ENCODE measurements around the gene LPIN1.
A peak's percentile ranks its signal among the peaks of the same experiment; 100 is the strongest.

The LPIN1 gene

DNA sequence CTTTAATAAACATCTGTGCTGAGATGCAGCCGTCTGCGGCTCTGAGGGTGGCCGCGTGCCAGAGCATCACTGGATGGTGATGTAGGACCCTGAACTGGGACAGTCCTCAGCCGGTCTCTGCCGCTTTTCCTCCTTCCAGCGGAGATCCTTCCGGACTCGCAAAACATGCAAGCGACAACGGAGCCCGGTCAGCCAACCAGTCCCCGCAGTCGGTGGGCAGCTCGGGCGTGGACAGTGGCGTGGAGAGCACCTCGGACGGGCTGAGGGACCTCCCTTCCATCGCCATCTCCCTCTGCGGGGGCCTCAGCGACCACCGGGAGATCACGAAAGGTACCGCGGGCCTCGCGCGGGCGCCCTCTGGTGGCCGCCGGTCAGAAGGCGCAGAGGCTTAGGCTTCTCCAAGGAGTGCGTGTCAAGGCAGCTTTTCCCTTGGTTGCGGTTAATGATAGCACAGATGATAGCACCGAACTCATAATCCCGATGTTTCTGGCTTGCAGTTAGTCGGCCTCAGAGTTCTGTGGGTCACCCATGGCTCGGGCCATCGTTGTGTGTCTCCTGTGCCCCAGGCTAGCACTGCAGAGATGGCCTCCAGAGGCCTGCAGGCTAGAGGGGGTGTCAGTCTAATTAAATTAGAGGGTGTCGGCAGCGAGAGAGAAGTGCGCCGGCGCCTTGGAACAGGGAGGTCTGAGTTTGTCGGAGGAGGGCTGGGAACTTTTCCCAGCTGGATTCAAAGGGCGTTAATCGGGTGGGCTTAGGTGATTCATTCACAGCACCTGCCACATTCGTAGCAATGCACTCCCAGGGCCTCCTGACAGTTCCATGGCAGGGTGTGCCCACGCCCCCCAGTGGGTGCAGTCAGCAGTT lies 38.5 kb downstream of the LPIN1 start:
- DNase-seq (ENCODE audit: low spot score): peak; percentile 86

DNA sequence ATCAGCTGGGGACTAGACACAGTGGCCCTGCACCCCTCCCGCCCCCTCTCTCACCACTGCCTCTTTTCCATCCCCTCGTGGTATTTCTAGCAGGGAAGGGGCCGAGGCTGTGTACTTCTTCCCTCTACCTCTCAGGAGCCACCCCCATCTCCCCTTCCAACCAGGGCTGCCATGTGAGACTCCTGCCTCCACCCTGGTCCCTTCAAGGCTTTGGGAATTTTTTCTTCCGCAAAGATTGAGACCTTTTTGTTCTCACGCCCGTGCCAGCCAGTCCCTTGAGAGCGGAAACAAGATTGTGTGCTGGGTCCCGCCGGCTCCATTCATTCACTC lies 39.1 kb downstream of the LPIN1 start:
- DNase-seq (ENCODE audit: low spot score): no peak

GRCh38 chr2:11786191-11786590 lies 39.8 kb downstream of the LPIN1 start:
- no peak for DNase-seq (ENCODE audit: low spot score)

GRCh38 chr2:11786592-11786991 lies 40.2 kb downstream of the LPIN1 start:
- DNase-seq (ENCODE audit: low spot score): no peak

GRCh38 chr2:11787991-11788390 lies 41.6 kb downstream of the LPIN1 start:
- no peak for DNase-seq (ENCODE audit: low spot score)

DNA sequence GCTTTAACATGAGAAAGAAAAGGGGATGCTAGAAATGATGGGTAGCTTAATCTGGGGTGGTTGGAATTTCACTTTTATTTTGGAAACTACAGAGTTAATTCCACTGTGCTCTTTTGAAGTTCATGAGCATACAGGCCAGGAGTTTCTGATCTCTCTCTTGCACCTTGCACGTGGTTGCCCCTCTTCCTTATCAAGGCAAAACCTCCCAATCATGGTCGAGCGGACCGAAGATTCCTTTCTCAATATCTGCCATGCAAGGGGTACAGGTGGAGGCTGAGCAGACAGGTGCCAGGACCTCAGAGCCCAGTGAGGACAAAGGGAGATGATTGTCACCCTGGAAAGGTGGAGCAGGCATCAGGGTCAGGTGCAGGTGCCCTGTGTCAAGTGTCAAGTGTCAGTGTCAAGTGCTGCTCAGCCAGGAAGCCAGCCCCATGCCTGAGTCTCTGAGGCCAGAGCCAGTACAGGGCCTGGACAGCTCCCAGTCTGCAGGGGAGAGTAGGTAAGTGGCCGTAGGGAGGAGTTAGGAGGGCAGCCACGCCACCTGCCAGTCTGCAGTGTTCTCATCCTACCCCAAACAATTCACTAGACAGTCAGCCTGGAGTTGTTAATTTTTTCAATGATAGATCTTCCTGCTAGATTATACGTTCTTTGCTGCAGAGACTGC lies 42.2 kb downstream of the LPIN1 start:
- DNase-seq (ENCODE audit: low spot score): no peak

GRCh38 chr2:11789243-11789642 lies 42.8 kb downstream of the LPIN1 start:
- DNase-seq (ENCODE audit: low spot score): no peak

DNA sequence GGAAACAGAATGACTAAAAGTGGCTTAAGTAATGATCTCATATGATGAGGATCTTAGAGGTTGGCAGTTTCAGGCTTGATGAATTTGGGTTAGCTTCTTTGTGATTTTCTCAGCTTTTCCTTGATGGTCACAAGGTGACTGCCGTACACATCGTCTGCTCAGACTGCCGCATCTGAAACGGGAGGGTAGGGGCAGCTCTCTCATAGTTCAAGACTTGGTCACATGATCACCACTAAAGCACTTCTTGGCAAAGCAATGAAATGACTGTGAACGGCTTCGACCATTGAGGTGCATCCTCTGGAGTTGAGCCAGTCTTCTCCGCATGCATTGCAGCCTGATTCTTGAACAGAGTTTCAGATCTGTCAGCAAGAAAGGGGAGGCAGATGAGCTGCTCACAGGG lies 43.8 kb downstream of the LPIN1 start:
- DNase-seq (ENCODE audit: low spot score): no peak

GRCh38 chr2:11795590-11795989 lies 49.2 kb downstream of the LPIN1 start:
- no peak for DNase-seq (ENCODE audit: low spot score)

DNA sequence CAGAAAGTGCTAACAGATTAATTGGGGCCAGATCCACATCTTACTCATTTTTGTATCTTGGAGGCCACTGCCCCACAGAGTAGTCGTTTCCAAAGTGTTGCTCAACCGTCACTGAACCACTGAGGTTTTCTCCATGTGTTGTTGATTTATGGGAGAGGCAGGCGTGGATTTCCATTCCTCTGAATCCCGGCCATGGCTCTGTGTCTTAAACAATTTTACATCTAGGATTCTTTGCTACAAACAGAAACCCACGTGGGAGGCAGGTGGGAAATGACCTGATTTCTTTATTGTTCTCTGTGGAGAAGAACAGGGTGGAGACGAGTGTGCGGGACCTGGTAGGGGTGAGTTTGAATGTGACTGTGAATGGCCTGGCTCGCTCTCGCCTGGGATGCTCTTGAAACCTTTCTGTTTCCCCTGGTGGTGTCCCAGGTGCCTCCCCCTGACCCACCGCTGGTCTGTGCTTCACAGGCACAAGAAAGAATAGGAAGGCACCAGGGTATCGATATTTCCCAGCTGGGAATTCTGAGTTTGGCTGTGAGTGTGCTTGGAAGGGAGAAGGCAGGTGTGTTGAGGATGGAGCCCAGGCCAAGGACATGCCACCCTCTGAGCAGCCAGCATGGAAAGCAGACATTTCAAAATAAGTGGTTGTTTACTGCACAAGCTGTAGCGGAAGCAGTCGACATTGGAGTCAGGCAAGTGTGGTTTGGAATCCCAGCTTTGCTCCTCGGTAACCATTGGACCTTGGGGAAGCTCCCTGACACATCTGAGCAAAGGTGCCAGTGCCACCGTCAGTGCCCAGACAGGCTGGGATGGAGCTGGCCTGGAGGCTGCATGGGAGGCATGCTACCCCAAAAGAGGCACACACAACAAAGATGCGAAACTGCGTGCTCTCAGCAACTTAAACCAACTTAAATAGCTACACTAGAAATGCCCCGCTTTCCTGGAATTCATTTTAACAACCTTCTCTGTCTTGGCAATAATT lies 50.0 kb downstream of the LPIN1 start:
- no peak for DNase-seq (ENCODE audit: low spot score)

DNA sequence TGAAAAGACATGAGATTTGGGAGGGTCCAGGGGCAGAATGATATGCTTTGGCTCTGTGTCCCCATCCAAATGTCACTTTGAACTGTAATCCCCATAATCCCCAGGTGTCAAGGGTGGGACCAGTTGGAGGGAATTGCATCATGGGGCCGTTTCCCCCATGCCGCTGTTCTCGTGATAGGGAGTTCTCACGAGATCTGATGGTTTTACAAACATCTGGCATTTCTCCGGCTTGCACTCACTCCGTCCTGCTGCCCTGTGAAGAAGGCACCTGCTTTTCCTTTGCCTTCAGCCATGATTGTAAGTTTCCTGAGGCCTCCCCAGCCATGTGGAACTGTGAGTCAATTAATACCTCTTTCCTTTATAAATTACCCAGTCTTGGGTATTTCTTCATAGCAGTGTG lies 51.4 kb downstream of the LPIN1 start:
- no peak for DNase-seq (ENCODE audit: low spot score)

DNA sequence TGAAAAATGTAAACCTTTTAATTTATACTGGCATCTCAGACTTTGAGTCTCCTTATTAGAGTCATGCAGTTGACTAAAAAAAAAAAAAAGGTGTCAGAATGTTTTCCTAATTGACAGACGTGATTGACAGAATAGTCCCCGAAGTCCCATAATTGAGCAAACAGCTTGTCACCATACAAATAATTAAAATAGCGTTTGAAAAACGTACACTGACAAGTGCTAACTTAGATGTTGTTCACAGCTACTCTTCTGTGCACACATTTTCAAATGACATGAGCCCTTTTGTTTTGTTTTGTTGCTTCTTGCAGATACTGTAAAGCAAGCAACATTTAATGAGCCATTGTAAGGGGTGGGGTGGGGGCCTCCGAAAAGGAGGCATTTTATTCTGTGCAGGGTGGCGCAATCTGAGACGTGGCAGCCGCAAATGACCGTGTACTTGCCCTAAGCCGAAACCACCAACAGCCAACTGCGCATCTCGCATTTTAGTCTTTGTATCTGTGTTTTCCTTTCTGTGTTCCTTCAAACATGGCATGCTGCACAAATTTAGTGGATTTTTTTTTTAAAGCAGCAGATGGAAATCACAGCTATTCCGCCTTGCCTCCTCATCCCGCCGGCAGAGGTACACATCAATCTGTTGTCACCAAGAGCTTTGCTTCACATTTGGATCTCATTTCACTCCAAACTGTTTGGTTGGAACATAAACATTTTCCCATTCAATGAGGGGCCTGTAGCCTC lies 52.4 kb downstream of the LPIN1 start:
- DNase-seq (ENCODE audit: low spot score): no peak

DNA sequence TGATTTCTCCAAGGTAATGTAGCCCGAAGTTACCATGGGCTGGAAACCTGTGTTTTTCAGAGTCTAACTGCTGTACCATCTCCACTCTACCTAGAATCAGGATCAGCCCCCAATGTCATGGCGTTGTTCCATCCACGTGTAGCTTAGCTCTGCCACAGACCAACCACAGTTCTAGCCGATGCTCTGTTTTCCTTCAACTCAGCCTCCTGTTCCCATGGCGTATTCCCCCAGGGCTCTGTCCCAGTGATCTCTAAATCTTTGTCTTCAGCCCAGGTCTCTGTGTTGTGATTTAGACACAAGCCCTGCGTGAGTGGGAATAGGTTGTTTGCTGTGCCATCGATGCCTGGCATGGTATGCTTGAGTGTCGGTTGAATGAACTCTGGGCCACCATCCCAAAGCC lies 53.4 kb downstream of the LPIN1 start:
- no peak for DNase-seq (ENCODE audit: low spot score)

DNA sequence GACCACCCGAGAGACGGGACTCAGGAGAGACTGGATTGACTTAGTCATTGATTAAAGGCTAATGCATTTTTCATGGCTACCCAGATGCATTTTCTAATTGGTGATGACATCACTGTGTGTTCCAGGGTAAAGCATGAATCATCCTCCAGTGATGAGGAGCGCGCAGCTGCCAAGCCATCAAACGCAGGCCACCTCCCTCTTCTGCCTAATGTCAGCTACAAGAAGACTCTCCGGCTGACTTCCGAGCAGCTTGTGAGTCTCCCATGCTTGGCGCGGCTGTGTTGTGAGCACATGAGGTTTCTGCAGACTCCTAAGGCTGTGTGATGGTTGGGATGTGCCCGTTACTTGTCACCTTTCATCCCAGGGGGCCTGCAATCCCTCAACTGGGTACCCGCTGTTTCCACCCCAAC lies 56.4 kb downstream of the LPIN1 start:
- DNase-seq (ENCODE audit: low spot score): no peak

- DNase-seq (ENCODE audit: low spot score): no peak
Observed at GRCh38 chr2:11805024-11805423, 58.6 kb downstream of the LPIN1 start.

- no peak for DNase-seq (ENCODE audit: low spot score)
Observed at GRCh38 chr2:11805920-11806319, 59.5 kb downstream of the LPIN1 start.

GRCh38 chr2:11807156-11808015 lies 61.0 kb downstream of the LPIN1 start:
- DNase-seq (ENCODE audit: low spot score): no peak

GRCh38 chr2:11808016-11808400 lies 61.6 kb downstream of the LPIN1 start:
- DNase-seq (ENCODE audit: low spot score): no peak

- DNase-seq (ENCODE audit: low spot score): no peak
Observed at GRCh38 chr2:11809586-11810236, 63.3 kb downstream of the LPIN1 start.

DNA sequence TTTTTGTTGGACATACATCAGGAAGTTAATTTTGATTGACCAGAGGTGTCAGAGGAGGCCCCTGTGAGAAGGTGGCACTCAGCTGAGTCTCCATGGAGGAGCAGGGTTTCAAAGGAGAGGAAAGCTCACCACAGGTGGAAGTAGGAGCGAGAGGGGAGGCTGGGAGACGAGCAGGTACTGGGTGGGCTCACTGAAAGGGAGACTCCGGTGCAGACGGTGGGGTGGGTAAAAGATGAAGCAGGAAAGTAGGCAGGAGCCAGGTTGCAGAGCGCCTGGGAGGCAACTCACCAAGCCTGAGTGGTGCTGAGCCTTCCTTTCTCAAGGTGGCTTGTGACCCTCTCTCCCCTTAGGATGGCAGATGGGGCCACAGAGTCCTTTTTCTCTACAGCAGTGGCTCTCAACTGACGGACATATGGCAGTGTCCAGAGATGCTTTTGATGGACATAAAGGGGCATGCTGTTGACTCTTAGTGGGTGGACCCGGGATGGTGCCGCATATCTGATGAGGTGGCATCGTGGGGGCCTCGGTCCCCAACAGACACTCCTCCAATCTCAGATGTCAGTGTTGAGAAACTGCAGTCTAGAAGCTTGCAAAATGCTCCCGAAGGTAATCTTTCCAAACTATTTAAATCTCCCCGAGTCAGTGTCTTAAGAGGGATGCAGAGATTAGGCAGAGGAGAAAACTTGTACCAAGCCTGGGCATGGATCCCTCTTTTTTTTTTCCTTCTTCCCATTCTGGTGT lies 64.0 kb downstream of the LPIN1 start:
- DNase-seq (ENCODE audit: low spot score): no peak

Measured in ecto neural progenitor cell (in vitro differentiated cells).